Endometrium (tissue), 2 donors: Measurements from ENCODE around the gene ATR.
"Not testable (repeated sequence)": the region's sequence is repeated elsewhere in the genome, so short reads cannot be mapped to it uniquely, and the experiment has no call there.

Experiments used
- FAIRE-seq: peaks from 2 replicates; lab custom pipeline; 2012; peaks lifted over from hg19 to GRCh38; lab: Jason Lieb, UNC
- donor health status: control.
- donor health status: control.

Gene ATR

DNA sequence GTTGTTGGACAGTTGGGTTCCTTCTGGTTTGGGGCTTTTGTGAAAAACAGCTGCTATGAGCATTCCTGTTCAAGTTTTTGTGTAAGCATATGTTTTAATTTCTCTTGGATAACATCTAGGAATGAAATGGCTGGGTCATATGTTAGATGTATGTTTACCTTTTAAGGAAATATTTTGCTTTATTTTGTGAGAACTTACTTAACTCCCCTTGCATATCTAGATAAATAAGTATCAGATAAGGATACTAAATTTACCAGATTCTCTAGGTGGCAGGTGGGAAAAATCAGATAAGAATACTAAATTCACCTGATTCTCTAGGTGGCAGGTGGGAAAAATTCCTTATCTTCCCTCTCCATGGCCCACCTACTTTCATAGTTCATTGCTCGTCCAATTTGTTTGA is 16.6 kb upstream of the ATR start:
- FAIRE-seq: no peak

DNA sequence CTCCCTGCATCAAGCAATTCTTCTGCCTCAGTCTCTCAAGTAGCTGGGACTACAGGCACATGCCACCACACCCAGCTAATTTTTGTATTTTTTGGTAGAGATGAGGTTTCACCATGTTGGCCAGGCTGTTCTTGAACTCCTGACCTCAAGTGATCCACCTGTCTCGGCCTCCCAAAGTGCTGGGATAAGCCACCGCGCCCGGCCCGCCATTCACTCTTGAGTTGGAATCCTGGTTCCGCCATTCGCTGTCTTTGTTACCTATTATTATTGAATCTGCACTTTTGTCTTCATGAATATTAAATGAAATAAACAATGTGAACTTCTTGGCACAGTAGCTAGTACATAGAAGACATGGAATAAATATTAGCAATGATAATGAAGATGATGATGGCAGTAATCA is 13.7 kb upstream of the ATR start:
- FAIRE-seq: not testable (repeated sequence)

DNA sequence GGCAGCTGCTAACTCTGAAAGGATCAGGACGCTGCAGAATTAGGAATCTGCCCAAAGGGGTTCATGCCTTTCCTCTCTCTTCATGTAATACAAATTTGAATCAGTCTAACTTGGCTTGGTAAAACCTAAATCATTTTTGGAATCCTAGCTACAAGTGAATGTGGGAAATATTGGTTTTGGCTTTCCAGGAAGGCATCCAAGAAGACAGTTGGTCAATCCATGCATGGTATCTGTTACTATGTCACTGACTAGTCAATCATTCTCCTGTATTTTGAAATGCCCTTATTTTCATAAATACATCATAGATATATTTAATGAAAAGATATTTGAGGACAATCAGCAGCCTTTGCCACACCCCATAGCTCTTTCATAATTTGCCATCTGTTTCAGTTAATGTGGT is 10.2 kb upstream of the ATR start:
- no peak for FAIRE-seq

GRCh38 chr3:142586803-142587406 is 8.4 kb upstream of the ATR start:
- FAIRE-seq: no peak

GRCh38 chr3:142581070-142581469 is 2.5 kb upstream of the ATR start:
- not testable (repeated sequence) for FAIRE-seq

DNA sequence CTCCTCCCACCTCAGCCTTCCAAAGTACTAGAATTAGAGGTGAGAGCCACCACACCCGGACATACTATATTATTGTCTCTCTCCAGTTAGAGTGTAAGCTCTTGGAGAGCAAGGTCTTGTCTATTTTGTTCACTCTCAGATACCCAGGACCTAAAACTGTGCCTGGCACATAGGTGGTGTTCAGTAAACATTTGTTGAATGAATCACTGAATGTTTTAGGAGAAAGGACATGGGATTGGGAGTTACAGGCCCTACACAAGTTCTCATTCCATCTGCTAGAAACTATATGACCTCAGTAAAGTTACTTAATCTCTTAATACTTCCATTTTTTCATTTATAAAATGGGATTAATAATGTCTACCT is 1.5 kb upstream of the ATR start:
- FAIRE-seq: no peak

GRCh38 chr3:142577696-142578328 is 721 bp downstream of the ATR start:
- FAIRE-seq: no peak

DNA sequence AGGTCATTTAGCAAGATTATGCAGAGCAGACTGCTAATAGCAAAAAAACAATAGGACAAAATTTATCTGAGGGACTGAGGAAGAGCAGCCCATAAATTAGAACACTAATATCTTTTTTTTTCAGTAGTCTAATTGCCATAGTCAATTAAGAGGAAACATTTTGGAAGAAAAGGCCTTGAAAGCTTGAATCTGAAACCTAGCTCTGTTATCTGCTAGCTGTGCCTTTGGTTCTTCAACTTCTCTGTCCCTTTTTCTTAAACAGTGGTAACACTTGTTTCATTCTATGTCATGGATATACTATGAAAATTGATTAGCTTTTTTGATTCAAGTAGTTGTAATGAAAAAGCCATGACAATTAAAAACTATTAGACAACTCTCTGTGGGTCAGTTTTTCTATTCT is 1.7 kb downstream of the ATR start:
- no peak for FAIRE-seq

DNA sequence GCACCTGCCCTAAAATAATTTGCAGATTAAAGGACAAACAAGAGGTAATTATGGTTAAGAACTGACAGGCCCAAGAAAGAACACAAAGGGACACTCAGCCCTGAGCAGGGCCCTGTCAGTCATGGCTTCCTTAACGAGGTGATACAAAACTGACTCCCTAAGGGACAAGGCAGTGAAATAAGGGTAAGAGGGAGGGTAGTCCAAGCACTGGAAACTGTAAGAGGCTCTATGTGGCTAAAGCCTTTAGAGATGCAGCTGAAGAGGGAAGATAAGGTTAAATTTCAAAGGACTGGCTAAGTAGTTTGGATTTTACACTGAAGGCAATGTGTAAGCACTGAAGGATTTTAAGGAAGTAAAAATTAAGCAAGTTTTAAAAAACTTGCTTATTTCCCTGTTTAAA is 3.9 kb downstream of the ATR start:
- no peak for FAIRE-seq

DNA sequence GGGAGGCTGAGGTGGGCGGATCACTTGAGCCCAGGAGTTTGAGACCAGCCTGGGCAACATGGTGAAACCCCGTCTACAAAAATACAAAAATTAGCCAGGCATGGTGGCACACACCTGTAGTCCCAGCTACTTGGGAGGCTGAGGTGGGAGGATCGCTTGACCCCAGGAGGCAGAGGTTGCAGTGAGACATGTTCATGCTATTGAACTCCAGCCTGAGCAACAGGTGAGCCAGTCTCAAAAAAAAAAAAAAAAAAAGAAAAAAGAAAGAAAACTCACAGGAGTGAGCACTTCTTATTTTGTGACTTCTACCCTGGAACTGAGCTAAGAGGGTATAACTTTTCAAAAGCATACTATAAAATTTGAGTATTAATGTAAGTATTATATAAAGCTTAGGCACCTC is 4.3 kb downstream of the ATR start:
- FAIRE-seq: not testable (repeated sequence)

GRCh38 chr3:142569422-142569821 is 9.1 kb downstream of the ATR start:
- FAIRE-seq: not testable (repeated sequence)

DNA sequence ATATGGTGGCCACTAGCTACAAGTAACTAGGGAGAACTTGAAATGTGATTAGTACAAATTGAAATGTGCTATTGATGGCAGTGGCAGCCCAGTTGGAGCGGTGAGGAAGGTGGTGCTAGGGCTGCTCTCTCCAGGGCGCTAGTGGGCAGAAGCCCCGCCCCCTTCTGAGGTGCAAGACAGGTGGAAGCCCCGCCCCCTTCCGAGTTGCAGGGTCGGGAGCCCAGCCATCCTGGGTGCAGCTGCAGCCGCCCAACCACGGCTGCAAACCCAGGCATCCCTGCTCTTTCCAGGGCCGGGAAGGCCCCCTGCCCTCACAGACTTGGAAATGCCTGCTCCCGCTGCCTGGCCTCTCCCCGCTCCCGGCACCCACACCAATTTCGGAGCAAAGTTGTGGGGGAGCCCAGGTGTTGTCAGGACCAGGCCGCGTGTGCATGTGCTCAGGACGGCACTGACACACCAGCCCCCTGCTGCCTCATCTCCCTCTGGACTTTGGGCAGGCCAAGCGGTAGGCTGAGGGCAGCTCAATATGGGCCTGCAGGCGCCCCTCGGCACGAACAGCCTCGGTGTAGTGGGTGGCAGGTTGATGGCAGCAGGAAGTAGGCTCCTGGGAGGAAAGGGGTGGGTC is 10.0 kb downstream of the ATR start:
- FAIRE-seq: no peak

DNA sequence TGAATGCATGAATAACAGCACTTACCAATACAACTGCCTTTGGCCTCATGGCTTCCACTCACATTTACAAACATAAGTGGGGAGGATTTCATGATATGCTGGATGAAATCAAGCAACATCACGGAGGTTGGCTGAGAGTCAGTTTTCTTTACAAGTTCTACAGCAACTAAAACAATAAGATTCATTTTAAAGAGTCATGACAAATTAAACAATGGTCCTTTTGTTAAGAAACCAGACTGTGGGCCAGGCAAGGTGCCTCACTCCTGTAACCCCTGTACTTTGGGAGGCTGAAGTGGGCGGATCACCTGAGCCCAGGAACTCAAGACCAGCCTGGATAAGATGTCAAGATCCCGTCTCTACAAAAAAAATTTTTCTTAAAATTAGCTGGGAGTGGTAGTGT is 12.4 kb downstream of the ATR start:
- no peak for FAIRE-seq

- no peak for FAIRE-seq
Observed at GRCh38 chr3:142563496-142563997, 15.0 kb downstream of the ATR start.

- no peak for FAIRE-seq
Observed at GRCh38 chr3:142560118-142560517, 18.4 kb downstream of the ATR start.

GRCh38 chr3:142553741-142554140 is 24.8 kb downstream of the ATR start:
- no peak for FAIRE-seq

DNA sequence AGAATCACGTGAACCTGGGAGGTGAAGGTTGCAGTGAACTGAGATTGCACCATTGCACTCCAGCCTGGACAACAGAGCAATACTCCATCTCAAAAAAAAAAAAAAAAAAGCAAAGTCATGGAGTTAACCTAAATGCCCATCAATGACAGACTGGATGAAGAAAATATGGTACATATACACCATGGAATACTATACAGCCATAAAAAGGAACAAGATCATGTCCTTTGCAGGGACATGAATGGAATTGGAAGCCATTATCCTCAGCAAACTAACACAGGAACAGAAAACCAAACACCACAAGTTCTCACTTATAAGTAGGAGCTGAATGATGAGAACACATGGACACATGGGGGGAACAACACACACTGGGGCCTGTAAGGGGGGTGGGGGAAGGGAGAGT is 26.0 kb downstream of the ATR start:
- not testable (repeated sequence) for FAIRE-seq

DNA sequence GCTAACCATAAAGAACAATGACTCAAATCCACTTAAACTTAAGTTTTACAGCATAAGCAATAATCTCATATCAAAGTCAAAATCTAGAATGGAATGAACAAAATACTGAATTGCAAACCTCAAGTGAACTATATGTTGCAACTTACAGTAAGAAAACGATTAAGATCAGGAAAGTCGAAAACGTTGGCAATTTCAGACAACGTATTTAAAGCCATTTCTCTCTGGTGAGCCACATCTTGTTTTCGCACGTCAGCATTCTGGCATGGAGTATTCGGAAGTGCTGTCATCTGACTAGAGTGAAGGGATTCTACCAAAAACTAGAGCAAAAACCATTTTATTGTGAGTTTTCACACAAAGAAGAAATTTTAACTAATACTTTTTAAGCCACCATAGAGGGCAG is 28.5 kb downstream of the ATR start:
- no peak for FAIRE-seq

- no peak for FAIRE-seq
Observed at GRCh38 chr3:142543307-142543706, 35.2 kb downstream of the ATR start.

DNA sequence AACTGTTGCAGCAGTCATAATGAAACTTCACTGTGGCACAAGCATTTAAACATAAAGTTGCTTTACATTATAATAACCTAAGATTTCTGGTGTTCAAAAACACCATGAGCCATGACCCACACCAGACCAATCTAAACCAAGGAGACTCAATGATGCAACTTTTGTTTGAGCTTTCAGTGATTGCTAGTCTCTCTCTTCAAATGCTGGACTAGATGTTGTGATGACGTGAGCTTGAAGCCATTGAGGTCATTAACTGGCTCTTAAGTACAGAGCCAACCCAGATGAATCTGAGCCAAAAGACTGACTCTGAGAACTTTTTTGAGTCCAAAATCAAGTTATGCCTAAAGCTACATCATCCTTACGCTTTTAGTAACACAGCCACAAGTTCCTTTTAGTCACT is 36.5 kb downstream of the ATR start:
- no peak for FAIRE-seq

GRCh38 chr3:142536519-142536918 is 42.0 kb downstream of the ATR start:
- FAIRE-seq: no peak

DNA sequence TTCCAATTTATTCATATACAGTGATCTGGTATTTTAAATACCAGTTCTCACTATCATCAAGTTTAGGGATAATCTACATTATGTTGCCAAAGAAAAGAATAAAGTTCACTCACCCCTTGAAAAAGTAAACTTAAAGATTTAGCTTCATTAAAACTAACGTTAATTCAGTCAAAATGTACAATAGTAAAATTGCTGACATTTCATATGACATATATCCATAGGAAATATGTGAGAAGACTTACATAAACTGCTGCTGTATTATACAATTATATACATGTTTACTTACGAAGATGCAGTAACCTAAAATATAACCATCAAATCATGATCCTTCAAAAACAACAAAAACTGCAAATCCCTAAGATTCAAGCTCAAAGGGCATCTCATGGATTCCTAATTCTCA is 44.0 kb downstream of the ATR start:
- no peak for FAIRE-seq

GRCh38 chr3:142530296-142530695 is 48.2 kb downstream of the ATR start:
- FAIRE-seq: no peak
